HEK293T (cell line): ENCODE results near the gene KCNMB3.

Source experiments
- FOXA1 ChIP-seq: fragments of 450-650 bp; IDR thresholded peaks from 2 replicates; pipeline ENCODE4 v1.6.1; 2016; ENCODE audit warnings: mild to moderate bottlenecking
- FOXM1 ChIP-seq: fragments of 450-650 bp; IDR thresholded peaks from 2 replicates; pipeline ENCODE4 v1.6.1; 2017; ENCODE audit warnings: mild to moderate bottlenecking, borderline replicate concordance
- SP1 ChIP-seq: fragments of 450-650 bp; IDR thresholded peaks from 2 replicates; pipeline ENCODE4 v1.6.1; 2017
- TARDBP ChIP-seq: fragments of 450-650 bp; IDR thresholded peaks from 2 replicates; pipeline ENCODE4 v1.6.1; 2016

- TF ChIP-seq FOXA1: no peak
- no peak for TF ChIP-seq SP1
- TF ChIP-seq FOXM1: no peak
- TF ChIP-seq TARDBP: no peak
Observed at GRCh38 chr3:179256813-179257212, 5.9 kb upstream of the KCNMB3 start.
